HG03354 (cell line): ENCODE data around the gene TOMM20.

Experiments used
- ATAC-seq: cut with Tn5 transposase; IDR thresholded peaks from one replicate; pipeline ENCODE4 v1.9.1; 2021; ENCODE audit warnings: mild to moderate bottlenecking; ENCODE audit not compliant: unreplicated experiment, poor library complexity, severe bottlenecking

TOMM20 gene

DNA sequence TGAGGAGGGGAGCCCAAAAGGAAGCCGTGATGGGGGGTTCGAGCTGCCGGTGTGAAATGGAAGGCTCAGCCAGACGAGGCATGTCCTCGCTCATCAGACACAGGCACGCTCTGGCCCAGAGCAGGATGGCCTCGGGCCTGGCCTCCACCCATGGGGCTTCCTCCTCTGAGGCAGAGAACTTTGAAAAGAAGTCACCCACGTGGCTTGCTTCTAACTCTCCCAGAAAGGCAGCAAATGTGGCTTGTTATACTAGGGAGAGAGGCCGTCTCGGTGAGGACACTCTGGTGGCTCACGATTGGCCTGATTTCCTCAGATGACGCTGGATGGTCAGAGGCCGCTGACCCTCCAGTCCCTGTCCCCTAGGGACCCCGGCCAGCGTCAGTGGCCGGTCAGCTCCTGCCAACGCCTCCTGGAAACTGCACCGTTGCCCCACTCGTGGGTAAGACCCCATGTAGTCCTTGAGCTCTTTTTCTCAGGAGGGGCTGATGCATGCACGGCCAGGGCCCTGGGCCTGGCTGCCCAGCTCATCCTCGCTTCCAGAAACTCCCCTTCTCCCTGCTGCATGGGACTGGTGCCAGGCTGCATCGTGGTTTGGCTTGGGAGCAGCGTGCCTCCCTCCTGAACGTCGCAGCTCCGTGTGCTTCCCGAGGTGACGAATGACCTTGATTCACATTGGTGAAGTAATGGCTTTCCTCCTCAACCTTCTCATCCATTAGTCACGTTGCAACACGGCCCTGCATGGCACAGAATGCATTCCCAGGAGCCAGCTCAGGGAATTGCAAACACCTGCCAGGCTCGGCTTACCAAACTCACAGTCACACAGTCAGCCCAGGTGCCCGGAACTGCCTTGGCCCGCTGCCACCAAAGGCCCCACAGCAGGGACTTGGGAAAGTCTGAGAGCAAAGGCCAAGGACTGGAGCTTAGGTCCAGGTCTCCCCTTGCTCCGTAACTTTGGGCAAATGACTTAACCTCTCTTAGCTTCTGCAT, 58.8 kb downstream of the TOMM20 start:
- no peak for ATAC-seq

DNA sequence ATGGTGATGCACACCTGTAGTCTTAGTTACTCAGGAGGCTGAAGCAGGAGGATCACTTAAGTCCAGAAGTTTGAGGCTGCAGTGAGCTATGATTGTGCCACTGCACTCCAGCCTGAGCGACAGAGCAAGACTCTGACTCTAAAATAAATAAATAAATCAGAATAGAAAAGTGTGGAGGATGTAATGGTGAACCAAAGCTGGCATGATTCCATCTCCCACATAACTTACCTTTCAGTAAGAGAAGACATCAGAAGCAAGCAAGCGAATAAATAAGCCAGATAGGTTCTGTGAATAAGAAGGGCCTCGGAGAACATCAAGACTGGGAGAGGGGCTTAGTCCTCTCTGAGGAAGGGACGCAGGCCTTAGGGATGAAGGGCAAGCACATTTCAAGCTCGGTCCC, 59.5 kb downstream of the TOMM20 start:
- no peak for ATAC-seq

DNA sequence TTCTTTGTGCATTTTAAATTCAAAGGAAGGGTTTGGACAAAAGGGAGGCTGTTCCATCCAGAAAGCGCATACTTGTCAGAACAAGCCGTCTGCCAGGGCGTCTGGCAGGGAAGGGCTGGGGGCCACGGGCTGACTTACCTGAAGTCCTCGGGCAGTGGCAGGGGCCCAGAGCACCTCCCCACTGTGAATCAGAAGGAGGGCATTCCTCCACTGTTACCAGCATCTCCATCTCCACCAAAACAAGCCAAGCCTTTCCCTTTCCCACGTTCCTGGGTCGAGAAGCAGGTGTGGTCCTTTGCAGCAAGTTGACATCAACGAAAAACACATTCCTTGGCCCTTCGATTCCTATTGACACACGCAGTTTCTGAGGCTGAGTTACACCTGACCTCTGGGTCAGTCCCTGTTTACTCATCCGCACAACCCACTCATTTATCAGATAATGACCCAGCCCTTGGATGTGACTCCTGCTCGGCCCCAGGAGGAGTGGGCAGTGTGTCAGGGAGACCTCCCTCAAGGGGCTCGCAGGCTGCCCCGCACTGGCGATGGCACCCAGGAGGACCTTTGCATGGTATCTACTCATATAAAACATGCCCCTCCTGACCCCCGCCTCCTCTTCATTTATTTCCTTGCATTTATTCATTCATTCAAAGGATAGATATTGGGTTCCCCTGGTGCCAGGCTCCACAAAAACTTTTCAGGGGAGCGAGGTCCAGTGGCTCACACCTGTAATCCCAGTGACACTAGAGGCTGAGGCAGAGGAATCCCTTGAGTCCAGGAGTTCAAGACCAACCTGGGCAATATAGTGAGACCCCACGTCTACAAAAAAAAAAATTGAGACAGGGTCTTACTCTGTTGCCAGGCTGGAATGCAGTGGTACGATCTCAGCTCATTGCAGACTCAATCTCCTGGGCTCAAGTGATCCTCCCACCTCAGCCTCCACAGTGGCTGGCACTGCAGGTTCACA, 60.2 kb downstream of the TOMM20 start:
- no peak for ATAC-seq

DNA sequence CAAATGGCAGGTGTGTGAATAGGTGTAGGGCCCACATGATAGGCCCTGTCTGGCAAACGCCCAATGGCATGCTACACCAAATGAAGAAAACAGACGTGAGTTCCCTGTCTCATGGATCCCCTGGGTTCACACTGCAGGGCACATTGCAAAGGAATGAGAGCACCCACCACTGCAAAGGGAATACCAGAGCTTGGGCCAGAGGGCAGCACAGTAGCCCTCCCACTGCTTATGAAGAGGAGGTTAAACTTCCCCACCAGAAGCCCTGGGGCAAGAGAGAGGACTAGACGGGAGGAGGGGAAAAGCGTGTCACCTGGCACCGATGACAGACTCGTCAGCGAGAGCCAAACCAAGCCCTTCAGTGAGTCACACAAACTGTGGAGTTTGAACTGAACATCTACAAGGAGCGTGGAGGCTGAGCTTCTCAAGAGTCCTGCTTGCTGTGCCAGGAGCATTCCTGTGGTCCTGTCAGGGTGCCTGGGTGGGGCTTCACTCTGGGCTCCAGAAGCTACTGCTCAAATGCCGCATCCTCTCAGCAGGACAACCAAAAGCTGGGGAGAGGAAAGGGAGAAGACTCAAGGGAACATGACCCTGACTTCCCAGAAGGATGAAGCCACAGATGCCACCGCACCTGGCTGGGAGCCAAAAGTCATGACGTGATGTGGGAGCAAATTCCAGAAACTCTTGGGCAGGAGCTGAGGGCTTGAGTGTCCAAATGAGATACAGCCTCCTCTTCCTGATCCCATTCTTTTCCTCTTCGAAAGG, 61.1 kb downstream of the TOMM20 start:
- no peak for ATAC-seq

DNA sequence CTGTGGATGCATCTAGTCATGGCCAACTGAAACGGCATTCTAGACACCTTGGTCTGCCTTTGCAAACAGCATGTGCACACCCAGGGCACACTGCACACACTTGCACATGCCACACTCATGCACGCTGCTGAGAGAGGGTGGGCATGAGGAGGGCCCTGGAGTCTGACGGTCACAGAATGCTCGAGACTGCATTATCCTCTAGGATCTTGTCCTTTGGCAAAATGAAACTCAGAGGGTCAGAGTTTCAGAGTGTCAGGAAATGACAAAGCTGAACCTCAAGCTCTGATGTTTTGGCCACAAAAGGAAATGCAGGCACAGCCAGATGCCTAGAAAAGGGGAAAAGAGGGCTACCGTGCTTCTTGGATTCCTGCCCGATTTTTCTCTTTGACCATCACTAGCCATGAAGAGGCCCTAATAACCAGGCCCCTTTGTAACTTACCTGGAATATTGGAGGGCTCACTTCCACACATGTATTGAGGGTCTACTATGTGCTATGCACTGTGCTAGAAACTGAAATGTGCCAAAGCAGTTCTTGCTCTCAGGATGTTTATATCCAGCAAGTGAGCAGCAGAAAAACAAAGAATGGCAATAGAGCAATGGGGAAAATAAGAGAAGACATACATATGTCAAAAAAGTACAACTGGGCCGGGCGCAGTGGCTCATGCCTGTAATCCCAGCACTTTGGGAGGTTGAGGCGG, 65.4 kb downstream of the TOMM20 start:
- ATAC-seq: no peak

DNA sequence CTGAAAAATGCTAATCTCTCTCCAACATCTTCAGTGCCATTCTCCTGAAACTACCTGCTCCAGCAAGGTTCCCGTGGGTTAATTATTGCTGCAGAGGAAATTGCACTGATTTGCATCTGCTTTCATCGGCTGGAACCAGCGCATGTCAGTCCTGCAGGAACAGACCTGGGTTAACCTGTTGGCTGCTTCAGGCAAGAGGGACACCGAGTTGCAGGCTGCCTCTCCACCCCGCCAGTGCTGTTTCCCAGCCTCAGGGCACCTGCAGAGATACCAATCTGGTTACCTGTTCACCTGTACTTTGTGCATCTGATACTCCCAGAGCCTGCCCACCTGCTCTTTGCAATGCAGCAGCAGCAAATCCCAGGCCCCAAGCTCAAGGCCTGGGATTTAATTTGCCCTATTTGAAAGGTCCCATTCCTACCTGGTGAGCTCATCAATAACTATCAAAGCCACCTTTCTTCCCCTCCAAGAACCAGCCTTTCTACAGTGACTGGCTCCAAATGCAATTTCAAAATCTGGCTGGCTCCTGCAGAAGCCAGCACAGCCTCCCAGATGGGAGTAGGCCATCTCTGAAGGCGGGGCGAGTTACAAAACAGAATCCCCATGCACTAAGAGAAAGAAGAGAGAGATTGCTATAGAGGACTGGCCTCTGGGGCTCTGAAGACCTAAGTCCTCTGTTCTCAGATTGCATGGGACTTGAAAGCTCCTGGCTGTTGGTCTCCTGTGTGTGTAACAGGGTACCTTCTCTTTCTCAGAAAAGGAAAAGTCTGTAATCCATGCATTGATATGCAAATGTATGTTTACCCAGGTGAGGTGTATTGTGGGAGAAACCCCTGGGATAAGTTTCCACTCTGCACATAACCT, 67.8 kb downstream of the TOMM20 start:
- ATAC-seq: no peak
